ENCODE measurements around the gene RAB11A.

Gene RAB11A

GRCh38 chr15:65918357-65918920, 49.1 kb downstream of the RAB11A start:
- no peak for DNase-seq

DNA sequence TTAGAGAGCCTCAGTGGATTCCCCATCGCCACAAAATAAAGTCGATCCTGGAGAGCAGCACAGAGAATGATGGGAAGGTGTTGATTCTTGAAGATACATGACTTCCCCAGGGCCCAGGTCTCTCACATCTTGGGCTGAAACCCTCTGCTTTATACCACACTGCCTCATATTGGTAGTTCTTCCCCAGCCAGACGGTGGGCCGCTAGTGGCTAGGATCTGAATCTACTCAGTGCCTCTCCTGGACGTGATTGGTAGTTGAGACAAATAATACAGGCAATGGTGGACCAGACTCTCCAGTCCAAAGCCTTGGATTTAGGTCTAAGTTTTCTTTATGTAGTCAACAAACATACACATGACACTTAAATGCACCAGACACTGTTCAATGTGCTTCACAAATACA, 49.7 kb downstream of the RAB11A start:
- no peak for DNase-seq

DNA sequence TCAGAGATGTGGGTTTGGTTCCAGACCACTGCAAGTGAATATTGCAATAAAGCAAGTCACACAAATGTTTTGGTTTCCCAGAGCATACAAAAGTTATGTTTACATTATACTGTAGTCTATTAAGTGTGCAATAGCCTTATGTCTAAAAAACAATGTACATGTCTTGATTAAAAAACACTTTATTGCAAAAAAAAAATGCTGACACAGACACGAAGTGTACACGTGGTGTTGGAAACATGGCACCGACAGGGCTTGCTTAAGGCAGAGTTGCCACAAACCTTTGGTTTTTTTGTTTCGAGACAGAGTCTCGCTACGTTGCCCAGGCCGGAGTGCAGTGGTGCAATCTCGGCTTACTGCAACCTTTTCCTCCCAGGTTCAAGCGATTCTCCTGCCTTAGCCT, 50.1 kb downstream of the RAB11A start:
- no peak for DNase-seq

DNA sequence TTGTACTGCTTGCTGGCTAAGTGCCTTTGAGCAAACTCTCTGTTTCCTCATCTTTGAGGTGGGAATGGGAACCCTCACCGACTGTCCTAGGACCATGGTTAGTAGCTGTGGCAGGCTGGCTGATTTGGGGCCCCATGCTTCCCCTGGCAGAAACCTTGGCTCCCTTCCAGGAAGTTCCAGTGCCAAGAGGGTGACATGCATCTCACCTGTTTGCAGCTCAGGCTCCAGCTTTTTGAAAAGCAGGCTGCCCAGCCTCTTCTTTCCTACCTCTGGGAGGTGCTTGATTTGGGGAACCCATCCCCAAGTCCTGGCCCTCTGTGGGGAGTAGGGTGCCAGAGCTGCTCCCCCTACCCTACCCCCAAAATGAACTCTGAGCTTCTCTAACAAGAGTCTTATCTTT, 50.8 kb downstream of the RAB11A start:
- DNase-seq, result no peak

DNA sequence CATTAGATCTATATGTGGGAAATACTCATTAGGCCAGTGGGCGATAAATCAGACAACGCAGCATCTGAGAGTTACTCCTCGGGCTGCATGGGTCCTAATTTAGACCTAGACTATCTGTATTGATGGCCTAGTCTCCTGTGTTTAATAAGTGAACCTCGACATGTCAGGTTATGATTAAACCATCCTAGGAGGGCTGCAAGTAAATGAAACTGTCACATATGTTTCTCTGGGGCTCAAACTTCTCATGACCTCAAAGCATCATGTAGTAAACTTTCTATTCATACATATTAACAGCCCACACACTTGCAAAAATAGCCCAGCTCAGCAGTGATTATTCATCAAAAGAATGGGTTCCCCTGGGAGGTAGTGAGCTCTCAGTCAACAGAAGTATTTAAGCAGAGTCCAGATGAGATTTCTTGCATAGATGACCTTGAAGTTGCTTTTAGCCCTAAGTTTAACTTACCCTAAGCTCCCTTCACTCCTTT, 51.6 kb downstream of the RAB11A start:
- no peak for DNase-seq

- DNase-seq, result no peak
Measured at GRCh38 chr15:65921780-65922179, 52.5 kb downstream of the RAB11A start.

DNA sequence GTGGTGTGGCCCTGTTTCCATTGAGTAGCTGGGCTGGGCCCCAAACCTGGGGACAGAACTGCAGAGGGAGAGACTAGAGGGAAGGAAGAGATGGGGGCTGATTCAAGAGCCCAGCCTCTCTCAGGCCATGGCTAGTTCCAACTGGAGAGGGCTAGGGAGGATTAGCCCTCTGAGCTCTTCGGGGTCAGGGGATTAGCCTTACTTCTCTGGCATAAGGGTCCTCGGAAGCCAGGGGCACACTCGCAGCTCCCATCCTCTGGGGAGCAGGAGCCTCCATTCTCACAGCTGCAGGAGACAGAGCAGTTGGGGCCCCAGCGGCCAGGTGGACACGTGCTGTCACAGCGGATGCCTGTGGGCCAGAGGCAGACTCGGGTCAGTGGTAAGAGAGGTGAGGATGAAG, 53.3 kb downstream of the RAB11A start:
- DNase-seq, result no peak

- DNase-seq, result no peak
Measured at GRCh38 chr15:65923264-65923663, 54.0 kb downstream of the RAB11A start.

DNA sequence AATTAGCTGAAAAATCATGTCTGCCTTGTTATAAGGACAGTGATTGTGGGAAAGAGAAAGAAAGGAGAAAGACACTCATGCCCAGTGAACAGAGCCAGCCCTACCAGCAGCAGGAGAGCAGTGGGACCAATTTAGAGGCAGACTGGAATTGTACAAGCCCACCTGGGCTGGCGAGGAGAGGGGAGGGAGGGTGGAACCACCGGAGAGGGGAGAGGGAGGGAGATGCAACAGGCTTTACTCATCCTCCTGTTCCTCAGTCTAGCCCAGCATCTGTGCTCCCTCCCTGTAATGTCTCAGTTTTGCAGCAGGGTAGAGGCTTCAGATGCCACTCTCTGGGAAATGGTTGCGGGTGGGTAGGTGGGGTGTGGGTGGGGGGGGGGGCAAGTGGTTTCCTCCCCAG, 54.7 kb downstream of the RAB11A start:
- no peak for DNase-seq

- no peak for DNase-seq
Measured at GRCh38 chr15:65925338-65925737, 56.0 kb downstream of the RAB11A start.

DNA sequence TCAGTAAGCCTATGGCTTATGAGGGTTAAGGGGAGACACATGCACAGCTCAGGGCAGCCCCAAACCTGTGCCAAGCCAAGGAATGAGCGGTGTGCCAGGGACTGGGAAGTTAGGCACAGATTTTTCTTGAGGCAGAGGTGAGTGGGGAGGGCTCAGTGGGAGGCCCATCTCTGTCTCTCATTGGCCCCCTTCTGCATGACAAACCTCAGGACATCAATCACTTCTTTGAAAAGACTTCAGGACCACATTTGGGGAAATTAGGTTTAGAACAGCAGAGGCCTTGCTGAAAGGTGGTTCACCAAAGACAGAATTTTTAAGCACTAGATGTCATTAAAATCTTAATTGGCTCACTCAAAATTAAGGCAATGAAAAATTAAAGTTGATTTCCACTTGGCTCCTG, 57.2 kb downstream of the RAB11A start:
- DNase-seq, result no peak

- DNase-seq, result no peak
Measured at GRCh38 chr15:65926899-65927298, 57.6 kb downstream of the RAB11A start.

- DNase-seq, result no peak
Measured at GRCh38 chr15:65927545-65927944, 58.3 kb downstream of the RAB11A start.

DNA sequence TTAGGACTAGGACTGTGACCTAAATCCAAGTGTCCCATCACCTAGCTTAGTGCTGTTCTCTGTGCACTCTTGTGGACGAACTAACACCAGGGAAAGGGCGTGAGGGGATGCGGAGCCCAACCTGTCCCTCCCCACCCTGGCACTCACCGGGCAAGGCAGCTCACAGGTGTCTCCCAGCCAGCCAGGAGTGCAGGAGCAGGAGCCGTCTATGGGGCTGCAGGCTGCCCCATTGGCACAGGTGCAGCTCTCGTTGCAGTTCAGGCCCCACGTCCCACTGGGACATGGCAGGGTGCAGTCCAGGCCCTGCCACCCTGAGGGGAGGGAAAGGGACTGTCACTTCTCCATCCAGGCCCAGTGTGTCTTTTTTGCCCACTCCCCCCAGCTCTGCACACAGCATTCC, 60.3 kb downstream of the RAB11A start:
- DNase-seq, result no peak

GRCh38 chr15:65930134-65930533, 60.8 kb downstream of the RAB11A start:
- no peak for DNase-seq

GRCh38 chr15:65931221-65931620, 61.9 kb downstream of the RAB11A start:
- DNase-seq, result no peak

GRCh38 chr15:65935391-65935790, 66.1 kb downstream of the RAB11A start:
- DNase-seq, result no peak

DNA sequence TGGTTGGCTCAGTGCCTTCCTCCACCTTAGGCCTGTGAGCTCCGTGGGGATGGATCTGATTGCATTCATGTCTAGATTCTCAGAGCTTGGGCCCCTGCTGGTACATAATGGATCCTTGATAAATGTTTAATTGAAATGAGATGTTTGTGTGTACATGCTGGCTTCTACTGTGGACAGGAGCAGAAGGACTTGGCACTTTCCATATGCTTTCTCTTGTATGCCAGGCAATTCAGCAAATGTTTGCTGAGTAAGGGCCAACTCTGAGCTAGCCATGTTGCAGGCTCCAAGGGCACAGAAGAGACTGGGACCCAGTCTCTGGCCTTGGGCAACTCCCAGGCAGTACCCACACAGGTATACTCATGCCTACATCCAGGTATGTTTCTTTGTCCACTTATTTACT, 67.0 kb downstream of the RAB11A start:
- no peak for DNase-seq

DNA sequence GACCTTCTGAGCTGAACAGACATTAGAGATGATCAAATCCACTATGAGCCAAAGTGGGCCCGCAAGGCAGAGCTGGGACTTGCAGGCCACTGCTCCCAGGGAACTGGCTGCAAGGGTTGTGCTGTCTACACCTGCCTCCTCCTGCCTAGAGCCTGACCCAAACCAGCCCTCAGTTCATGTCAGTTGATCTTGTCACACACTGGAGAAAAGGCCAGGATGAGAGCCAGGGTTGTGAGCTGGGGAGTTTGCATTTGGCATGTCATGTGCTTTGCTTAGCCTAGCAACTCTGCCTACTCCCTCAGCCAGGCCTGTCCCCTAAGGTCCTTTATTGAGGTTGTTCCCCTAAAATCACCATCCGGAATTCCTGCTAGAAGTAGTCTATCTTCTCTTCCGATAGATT, 67.8 kb downstream of the RAB11A start:
- no peak for DNase-seq

- no peak for DNase-seq
Measured at GRCh38 chr15:65937476-65937875, 68.2 kb downstream of the RAB11A start.

DNA sequence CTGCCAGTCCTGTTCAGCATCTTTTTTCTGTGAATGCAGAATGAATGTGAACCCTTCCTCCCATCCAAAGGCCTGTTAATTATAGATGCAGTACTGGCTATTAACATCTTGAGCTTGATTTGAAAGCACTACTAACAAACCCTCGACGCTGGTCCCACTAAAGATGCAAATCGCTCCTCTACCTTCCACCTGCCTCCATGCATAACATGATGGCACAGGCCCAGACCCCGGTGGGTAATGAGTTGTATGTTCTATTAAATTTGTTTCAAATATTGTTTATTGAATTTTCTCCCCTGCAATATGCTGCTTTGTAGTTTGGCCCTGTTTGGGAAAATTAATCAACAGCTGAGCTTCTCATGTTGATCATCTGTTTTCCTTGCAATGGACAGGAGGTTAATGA, 69.3 kb downstream of the RAB11A start:
- DNase-seq, result no peak

GRCh38 chr15:65939901-65940617, 70.8 kb downstream of the RAB11A start:
- no peak for DNase-seq

GRCh38 chr15:65940618-65940909, 71.3 kb downstream of the RAB11A start:
- DNase-seq, result no peak

Data from activated CD4-positive, CD25-positive, alpha-beta regulatory T cell (primary cell).